Body of pancreas (tissue), 4 donors: ENCODE measurements around the gene ECD.

ENCODE experiments used
- CTCF ChIP-seq, 7 experiments: fragments of 450-650 bp in 4 of 7; fragments of 200-600 bp in 3 of 7; sonication (generic) in 3 of 7; IDR thresholded peaks; one replicate each; pipeline ENCODE4 v1.5.1; 2016 to 2019; ENCODE audit warnings: antibody characterized with exemption in 7 of 7
- POLR2A ChIP-seq, 3 donors: fragments of 450-650 bp; IDR thresholded peaks; one replicate each; pipeline ENCODE4 v1.6.1; 2016; ENCODE audit warnings: antibody characterized with exemption in 3 of 3, mild to moderate bottlenecking in 2 of 3

GRCh38 chr10:73174148-73174925, 6.5 kb upstream of the ECD start:
- TF ChIP-seq CTCF (IDR thresholded peaks at IDR 0.05) (no peak), POLR2A (IDR thresholded peaks at IDR 0.05) (no peak)
